Ovary (tissue), 9 donors: ENCODE data around the gene LOXL1. TPM values are rescaled to one million over a fixed set of nuclear protein-coding genes. Genes with fewer than 3 reads are reported as not detected.

ENCODE experiments used
- DNase-seq, 5 donors: peaks; one replicate each; pipeline ENCODE4 v3.0.0-alpha.2; 2019 to 2020
- H3K27ac ChIP-seq, 2 donors: fragments of 200-600 bp; one replicate each; pipeline versions ENCODE4 v1.5.1 to v1.8.0; 2019 to 2022
- H3K27me3 ChIP-seq: fragments of 200-600 bp; one replicate; pipeline ENCODE4 v1.8.0; 2022
- H3K36me3 ChIP-seq: fragments of 200-600 bp; sonication (generic); one replicate; pipeline ENCODE4 v1.5.1; 2019
- H3K4me1 ChIP-seq: one replicate; pipeline ENCODE4 v1.8.1; 2013; ENCODE audit warnings: mild to moderate bottlenecking, moderate library complexity; ENCODE audit not compliant: insufficient read depth
- H3K4me3 ChIP-seq: fragments of 200-600 bp; sonication (generic); one replicate; pipeline ENCODE4 v1.5.1; 2017
- H3K9me3 ChIP-seq, 2 donors: fragments of 200-600 bp in 1 of 2; sonication (generic) in 1 of 2; one replicate each; pipeline versions ENCODE4 v1.5.1 to v1.8.1; 2013 to 2019; ENCODE audit warnings: mild to moderate bottlenecking in 1 of 2, moderate library complexity in 1 of 2
- EP300 ChIP-seq: sonication (generic); formaldehyde crosslinking; IDR thresholded peaks from one replicate; pipeline ENCODE4 v1.6.1; 2017; ENCODE audit warnings: antibody characterized with exemption
- POLR2A ChIP-seq: fragments of 450-650 bp; IDR thresholded peaks from one replicate; pipeline ENCODE4 v1.6.1; 2017; ENCODE audit warnings: antibody characterized with exemption, mild to moderate bottlenecking, moderate library complexity
- WGBS, 3 donors: extraction: QIAGEN DNeasy Blood & Tissue Kit in 1 of 3; methylation state at CpG; one replicate each; pipeline versions ENCODE4 v1.1.5 to v1.1.7; 2013 to 2017; 5-methylcytosine and 5-hydroxymethylcytosine counted together
- intact Hi-C, 4 donors: fragments of 100-400 bp; cut with DNase I; formaldehyde crosslinking; loops; one replicate each; pipeline versions ENCODE4 v1.11.0 to v1.15.1; 2022 to 2023
- polyA plus RNA-seq, 2 donors: library from polyadenylated mRNA; stranded (reverse); fragments of 200-250 nt in 1 of 2; fragments of 350-450 nt in 1 of 2; fragmentation: Illumina TruSeq in 1 of 2; extraction: RNeasy Lipid Tissue Mini Kit (QIAGEN cat#74804) in 1 of 2; gene quantifications; one replicate each; pipeline ENCODE4 v1.2.3, GENCODE V29; 2013 to 2014
- total RNA-seq, 7 donors: library from RNA; depleted of rRNA in 2 of 7; stranded (reverse); fragments of >200 nt in 2 of 7; fragmentation: NEBNext Ultra II Directional in 3 of 7; extraction: Animal tissue kit (Norgen Biotek cat#: 25700) in 3 of 7; gene quantifications; one replicate each; pipeline versions ENCODE4 v1.1.0 to v1.2.4, GENCODE V29; 2016 to 2023
- TF ChIP-seq, protein P1 (sequence below), 3 donors: fragments of 450-650 bp in 2 of 3; fragments of 200-600 bp in 1 of 3; IDR thresholded peaks; one replicate each; pipeline versions ENCODE4 v1.5.1 to v1.8.0; 2016 to 2022; ENCODE audit warnings: antibody characterized with exemption in 3 of 3, mild to moderate bottlenecking in 1 of 3
- donor health status: DM: no; HTN: no; CAD: no; lungs with moderate emphysema.
- donor health status: DM: no; HTN: no; CAD: no.
- donor health status: Bipolar disorder and iron deficiency.
- donor health status: DM: yes; HTN: yes; CAD: no.
- donor health status: DM: no; HTN: no; CAD: no.
- donor health status: DM: yes; HTN: yes; CAD: no.

Gene LOXL1
- total and polyA plus RNA-seq, 9 donors, result 10.1 to 33.8 (median 17.7) TPM

DNA sequence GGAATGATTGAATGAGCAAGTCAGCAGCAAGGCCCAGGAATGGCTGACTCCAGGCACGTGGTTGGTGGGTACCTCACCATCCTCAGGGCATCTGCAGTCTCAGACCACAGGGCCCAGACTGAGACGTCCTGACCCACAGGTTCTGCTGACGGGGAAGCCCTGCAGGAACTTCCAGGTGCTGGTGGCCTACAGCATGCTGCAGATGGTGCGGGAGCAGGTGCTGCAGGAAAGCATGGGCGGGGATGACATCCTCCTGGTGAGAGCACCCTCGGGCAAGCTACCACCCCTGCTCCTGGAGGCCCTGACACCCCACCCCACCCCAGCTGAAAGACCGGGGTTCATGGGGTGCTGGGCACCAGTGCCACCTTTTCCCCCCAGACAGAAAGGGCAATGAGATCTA, 38.8 kb upstream of the LOXL1 start:
- Histone ChIP-seq H3K27ac (no peak overlapping the region), H3K9me3 (peaks cover 0 to 4% of the 10 kb centered on the region in 2 donors), H3K27me3 (no peaks in the 10 kb centered on the region), H3K4me3 (no peak overlapping the region), H3K4me1 (no peaks in the 10 kb centered on the region), H3K36me3 (no peaks in the 10 kb centered on the region)
- intact Hi-C loops, result no loop called here
- no peak for DNase-seq
- WGBS, 3 donors, result 86 to 96% (median 95%) methylated on average over 7 of the region's 7 CpGs
- TF ChIP-seq, protein P1, sequence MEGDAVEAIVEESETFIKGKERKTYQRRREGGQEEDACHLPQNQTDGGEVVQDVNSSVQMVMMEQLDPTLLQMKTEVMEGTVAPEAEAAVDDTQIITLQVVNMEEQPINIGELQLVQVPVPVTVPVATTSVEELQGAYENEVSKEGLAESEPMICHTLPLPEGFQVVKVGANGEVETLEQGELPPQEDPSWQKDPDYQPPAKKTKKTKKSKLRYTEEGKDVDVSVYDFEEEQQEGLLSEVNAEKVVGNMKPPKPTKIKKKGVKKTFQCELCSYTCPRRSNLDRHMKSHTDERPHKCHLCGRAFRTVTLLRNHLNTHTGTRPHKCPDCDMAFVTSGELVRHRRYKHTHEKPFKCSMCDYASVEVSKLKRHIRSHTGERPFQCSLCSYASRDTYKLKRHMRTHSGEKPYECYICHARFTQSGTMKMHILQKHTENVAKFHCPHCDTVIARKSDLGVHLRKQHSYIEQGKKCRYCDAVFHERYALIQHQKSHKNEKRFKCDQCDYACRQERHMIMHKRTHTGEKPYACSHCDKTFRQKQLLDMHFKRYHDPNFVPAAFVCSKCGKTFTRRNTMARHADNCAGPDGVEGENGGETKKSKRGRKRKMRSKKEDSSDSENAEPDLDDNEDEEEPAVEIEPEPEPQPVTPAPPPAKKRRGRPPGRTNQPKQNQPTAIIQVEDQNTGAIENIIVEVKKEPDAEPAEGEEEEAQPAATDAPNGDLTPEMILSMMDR (IDR thresholded peaks at IDR 0.05), result no peak
- no peak for TF ChIP-seq EP300
- no peak for TF ChIP-seq POLR2A

DNA sequence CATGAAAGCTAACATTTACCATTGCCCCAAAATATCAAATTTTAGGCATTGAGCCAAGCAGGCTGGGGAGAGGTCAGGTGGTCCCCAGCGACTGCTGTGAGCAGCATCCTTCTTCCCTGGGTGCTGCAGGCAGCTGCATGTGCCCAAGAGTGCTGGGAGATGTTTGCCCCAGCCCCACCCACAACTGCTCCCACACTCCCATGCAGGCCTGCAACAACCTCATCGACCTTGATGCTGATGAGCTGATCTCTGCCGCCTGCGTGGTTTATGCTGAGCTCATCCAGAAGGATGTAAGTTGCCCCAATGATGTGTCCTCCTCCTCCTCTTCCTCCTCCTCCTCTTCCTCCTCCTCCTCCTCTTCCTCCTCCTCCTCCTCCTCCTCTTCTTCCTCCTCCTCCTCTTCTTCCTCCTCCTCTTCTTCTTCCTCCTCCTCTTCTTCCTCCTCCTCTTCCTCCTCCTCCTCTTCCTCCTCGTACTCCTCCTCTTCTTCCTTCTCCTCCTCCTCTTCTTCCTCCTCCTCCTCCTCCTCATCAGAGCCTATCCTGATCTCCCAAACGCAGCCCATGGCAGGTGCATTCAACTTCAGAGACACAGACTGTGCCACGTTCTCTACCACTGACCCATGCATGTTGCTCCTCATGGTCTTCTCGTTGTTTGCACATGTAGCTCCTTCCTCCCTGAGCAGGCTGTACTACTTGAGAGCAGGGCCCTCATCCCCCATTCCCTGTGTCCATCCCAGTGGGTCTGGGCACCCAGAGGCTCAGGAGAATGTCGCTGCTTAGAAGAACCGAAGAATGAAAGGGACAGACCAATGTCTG, 37.8 kb upstream of the LOXL1 start:
- Histone ChIP-seq H3K9me3 (peaks cover 0 to 4% of the 10 kb centered on the region in 2 donors), H3K27ac (no peak overlapping the region), H3K4me3 (no peak overlapping the region), H3K27me3 (no peaks in the 10 kb centered on the region), H3K4me1 (no peaks in the 10 kb centered on the region), H3K36me3 (no peaks in the 10 kb centered on the region)
- no peak for DNase-seq
- WGBS, 3 donors, result 51 to 68% (median 58%) methylated on average over 10 of the region's 10 CpGs
- TF ChIP-seq POLR2A (no peak), EP300 (no peak)
- TF ChIP-seq, protein P1 (IDR thresholded peaks at IDR 0.05), result no peak
- intact Hi-C loops, result no loop called here

DNA sequence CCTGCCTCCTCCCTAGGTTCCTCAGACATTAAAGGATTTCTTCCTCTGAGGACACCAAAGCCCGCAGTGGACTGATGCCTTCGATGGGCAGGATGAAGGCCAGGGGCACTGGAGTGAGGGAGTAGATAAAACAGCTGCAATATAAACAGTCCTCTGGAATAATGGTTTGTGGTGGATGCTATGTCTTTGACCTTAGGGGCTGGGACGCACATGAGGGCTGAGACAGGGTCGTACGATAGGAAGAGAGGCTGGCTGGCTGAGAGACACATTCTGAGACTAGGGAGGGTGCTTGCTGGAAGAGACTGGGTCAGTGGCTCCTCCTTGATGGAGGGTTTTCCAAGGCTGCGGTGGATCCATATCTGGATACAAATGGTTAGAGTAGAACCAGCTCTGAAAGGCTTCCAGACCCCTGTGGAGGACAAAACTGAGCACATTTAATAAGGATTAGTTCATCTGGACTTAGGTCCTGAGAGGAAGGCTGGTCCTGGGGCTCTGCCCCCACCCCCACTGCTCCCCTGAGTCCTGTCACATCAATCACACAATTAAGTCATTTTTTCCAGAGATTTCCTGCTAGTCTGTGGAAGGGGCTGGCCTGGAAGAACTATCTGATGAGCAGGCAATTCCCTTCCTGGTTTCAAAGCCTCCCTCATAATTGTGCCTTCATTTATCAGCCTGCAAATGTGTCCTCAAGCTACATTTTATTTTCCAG, 37.1 kb upstream of the LOXL1 start:
- DNase-seq, result no peak
- WGBS, 3 donors, result 49 to 62% (median 52%) methylated on average over 6 of the region's 6 CpGs
- no peaks in the 10 kb centered on the region for H3K4me1 ChIP-seq
- H3K4me3 ChIP-seq, result no peak overlapping the region
- no peaks in the 10 kb centered on the region for H3K27me3 ChIP-seq
- H3K36me3 ChIP-seq, result no peaks in the 10 kb centered on the region
- no peak overlapping the region for H3K27ac ChIP-seq
- TF ChIP-seq, protein P1 (IDR thresholded peaks at IDR 0.05), result no peak
- TF ChIP-seq POLR2A (no peak), EP300 (no peak)
- intact Hi-C loops, result no loop called here
- peaks cover 0 to 4% of the 10 kb centered on the region in 2 donors for H3K9me3 ChIP-seq

DNA sequence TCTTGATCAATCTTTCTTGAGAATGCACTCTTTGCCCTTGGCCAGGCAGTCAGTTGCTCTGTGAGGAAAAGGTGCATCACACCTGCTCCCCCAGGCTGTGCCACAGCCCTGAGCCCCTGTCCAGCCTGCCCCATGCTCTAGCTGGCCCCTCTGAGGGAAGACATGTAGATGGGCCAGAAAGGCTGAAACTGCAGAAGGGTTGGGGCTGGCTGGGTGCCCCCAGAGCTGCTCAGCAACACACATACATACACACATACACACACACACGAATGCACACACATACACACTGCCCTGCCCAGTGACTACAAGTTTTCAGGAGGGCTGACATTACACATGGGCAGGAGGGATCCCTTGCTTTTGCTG, 36.5 kb upstream of the LOXL1 start:
- intact Hi-C loops, result no loop called here
- TF ChIP-seq POLR2A, result no peak
- 18 to 67% (median 50%) methylated on average over 1 of the region's 1 CpG for WGBS, 3 donors
- Histone ChIP-seq H3K36me3 (no peaks in the 10 kb centered on the region), H3K4me3 (no peak overlapping the region), H3K4me1 (no peaks in the 10 kb centered on the region), H3K9me3 (peaks cover 0 to 4% of the 10 kb centered on the region in 2 donors), H3K27me3 (no peaks in the 10 kb centered on the region), H3K27ac (no peak overlapping the region)
- no peak for DNase-seq
